Keratinocyte (primary cell): ENCODE results near the gene LAMA2. TPM values are rescaled to one million over a fixed set of nuclear protein-coding genes. Genes with fewer than 3 reads are reported as not detected.
A peak's percentile ranks its signal among the peaks of the same experiment; 100 is the strongest.

Experiments used
- DNase-seq: peaks from one replicate; pipeline ENCODE4 v3.0.0-alpha.2; 2011; ENCODE audit warnings: low read depth, missing footprints, low spot score
- FAIRE-seq: peaks from 2 replicates; lab custom pipeline; 2011; peaks lifted over from hg19 to GRCh38; lab: Jason Lieb, UNC
- H2AFZ ChIP-seq: 2 replicates; pipeline ENCODE4 v1.6.0; 2012; ENCODE audit warnings: low read length, control low read depth, inconsistent platforms; ENCODE audit not compliant: control insufficient read depth
- H3K27ac ChIP-seq: 2 replicates; pipeline ENCODE4 v1.5.1; 2011; ENCODE audit warnings: low read length; ENCODE audit not compliant: control insufficient read depth, insufficient read depth
- H3K27me3 ChIP-seq: 3 replicates; pipeline ENCODE4 v1.6.0; 2011; ENCODE audit warnings: low read length; ENCODE audit not compliant: control insufficient read depth, insufficient read depth; ENCODE audit errors: extremely low read depth
- H3K36me3 ChIP-seq, 2 experiments: 2 replicates in 1 of 2; 3 replicates in 1 of 2; pipeline ENCODE4 v1.5.1; 2011; ENCODE audit warnings: low read length in 2 of 2, mild to moderate bottlenecking in 1 of 2; ENCODE audit not compliant: control insufficient read depth in 2 of 2, insufficient read depth in 2 of 2; ENCODE audit errors: extremely low read depth in 1 of 2
- H3K4me1 ChIP-seq: 3 replicates; pipeline ENCODE4 v1.5.1; 2011; ENCODE audit warnings: low read length; ENCODE audit not compliant: control insufficient read depth, insufficient read depth; ENCODE audit errors: extremely low read depth
- H3K4me2 ChIP-seq: 3 replicates; pipeline ENCODE4 v1.6.0; 2011; ENCODE audit warnings: low read depth, low read length; ENCODE audit not compliant: control insufficient read depth, insufficient read depth; ENCODE audit errors: extremely low read depth
- H3K4me3 ChIP-seq, 3 experiments: fragments of 200-600 bp in 1 of 3; sonication (generic) in 1 of 3; 2 replicates in 2 of 3; 3 replicates in 1 of 3; pipeline ENCODE4 v1.5.1; 2011 to 2016; ENCODE audit warnings: low read length in 3 of 3, mild to moderate bottlenecking in 3 of 3, control low read depth in 2 of 3, inconsistent platforms in 1 of 3, low read depth in 1 of 3, mixed read lengths in 1 of 3, mixed run types in 1 of 3, moderate library complexity in 1 of 3; ENCODE audit not compliant: control insufficient read depth in 2 of 3, insufficient read depth in 2 of 3; ENCODE audit errors: extremely low read depth in 1 of 3
- H3K79me2 ChIP-seq: 2 replicates; pipeline ENCODE4 v1.6.0; 2012; ENCODE audit warnings: low read length; ENCODE audit not compliant: control insufficient read depth, insufficient read depth
- H3K9ac ChIP-seq: 3 replicates; pipeline ENCODE4 v1.6.0; 2011; ENCODE audit warnings: low read length; ENCODE audit not compliant: control insufficient read depth, insufficient read depth; ENCODE audit errors: extremely low read depth
- H3K9me1 ChIP-seq: 3 replicates; pipeline ENCODE4 v1.6.0; 2011; ENCODE audit warnings: low read length; ENCODE audit not compliant: control insufficient read depth, insufficient read depth; ENCODE audit errors: extremely low read depth
- H3K9me3 ChIP-seq: 2 replicates; pipeline ENCODE4 v1.5.1; 2012; ENCODE audit warnings: low read depth, low read length; ENCODE audit not compliant: control insufficient read depth
- H4K20me1 ChIP-seq: 3 replicates; pipeline ENCODE4 v1.6.0; 2011; ENCODE audit warnings: low read length; ENCODE audit not compliant: control insufficient read depth, insufficient read depth; ENCODE audit errors: extremely low read depth
- CTCF ChIP-seq, 3 experiments: IDR thresholded peaks in 1 of 3; conservative IDR thresholded peaks in 1 of 3; optimal IDR thresholded peaks in 1 of 3; 2 replicates in 2 of 3; 3 replicates in 1 of 3; pipeline versions ENCODE3 to v1.5.1; 2011; ENCODE audit warnings: low read length in 3 of 3, mild to moderate bottlenecking in 3 of 3, moderate library complexity in 2 of 3, control low read depth in 1 of 3, inconsistent platforms in 1 of 3; ENCODE audit not compliant: insufficient read depth in 2 of 3; ENCODE audit errors: extremely low read depth in 1 of 3
- EZH2 ChIP-seq: IDR thresholded peaks from one replicate; pipeline ENCODE4 v1.6.1; 2012; ENCODE audit warnings: inconsistent platforms, mild to moderate bottlenecking, low read length, moderate library complexity
- dilution Hi-C: fragments of 300-500 bp; cut with MboI; formaldehyde crosslinking; loops from one replicate; pipeline ENCODE4 v1.7.0; 2020; ENCODE audit warnings: low sequenced_read_pairs; ENCODE audit not compliant: extremely low pct_ligation_motif_present
- polyA plus RNA-seq, 5 experiments: library from polyadenylated mRNA; depleted of rRNA in 3 of 5; stranded (reverse) in 3 of 5; stranded (forward) in 1 of 5; unstranded in 1 of 5; fragments of >200 nt; gene quantifications; 1 replicate in 1 of 5; 2 replicates in 3 of 5; 3 replicates in 1 of 5; pipeline versions ENCODE4 v1.2.1 to v1.2.3, GENCODE V29; 2011 to 2012; ENCODE audit warnings: missing spikeins in 2 of 5, low read depth in 1 of 5, low replicate concordance in 1 of 5

LAMA2 gene
- polyA plus RNA-seq, 1 donor (not counting 4 experiments of a cell fraction or from before 2014, with no cell fraction given): 1.4 TPM

GRCh38 chr6:129508477-129509145 is 625.7 kb downstream of the LAMA2 start:
- peak overlapping the region; percentile 27 for H2AFZ ChIP-seq
- H3K27ac ChIP-seq: no peak overlapping the region
- dilution Hi-C loops: no loop called here
- no peak overlapping the region for H3K9ac ChIP-seq
- H3K36me3 ChIP-seq: no peaks in the 10 kb centered on the region
- no peak overlapping the region for H3K4me2 ChIP-seq
- no peaks in the 10 kb centered on the region for H3K9me3 ChIP-seq
- H3K9me1 ChIP-seq: no peaks in the 10 kb centered on the region
- no peaks in the 10 kb centered on the region for H4K20me1 ChIP-seq
- FAIRE-seq: peak; percentile 32
- no peaks in the 10 kb centered on the region for H3K79me2 ChIP-seq
- TF ChIP-seq CTCF (optimal IDR thresholded peaks at IDR 0.05 in 1 of 3, IDR thresholded peaks at IDR 0.05 in 1 of 3, conservative IDR thresholded peaks at IDR 0.05 in 1 of 3; ENCODE audit: extremely low read depth in 1 of 3, insufficient read depth in 2 of 3, low read length in 3 of 3) (no peak), EZH2 (no peak)
- no peak overlapping the region for H3K4me3 ChIP-seq
- H3K27me3 ChIP-seq: no peaks in the 10 kb centered on the region
- peaks cover 28% of the 10 kb centered on the region for H3K4me1 ChIP-seq
- no peak for DNase-seq

- dilution Hi-C loops: no loop called here
- Histone ChIP-seq H3K9me3 (no peaks in the 10 kb centered on the region), H3K9ac (no peak overlapping the region), H3K4me2 (no peak overlapping the region), H4K20me1 (no peaks in the 10 kb centered on the region), H3K4me3 (no peak overlapping the region), H3K36me3 (no peaks in the 10 kb centered on the region), H3K4me1 (peaks cover 23% of the 10 kb centered on the region), H3K9me1 (no peaks in the 10 kb centered on the region), H2AFZ (no peak overlapping the region), H3K27ac (no peak overlapping the region), H3K79me2 (no peaks in the 10 kb centered on the region), H3K27me3 (no peaks in the 10 kb centered on the region)
- no peak for DNase-seq
- TF ChIP-seq CTCF (optimal IDR thresholded peaks at IDR 0.05 in 1 of 3, IDR thresholded peaks at IDR 0.05 in 1 of 3, conservative IDR thresholded peaks at IDR 0.05 in 1 of 3; ENCODE audit: extremely low read depth in 1 of 3, insufficient read depth in 2 of 3, low read length in 3 of 3) (no peak), EZH2 (no peak)
- FAIRE-seq: no peak
These were observed 628.0 kb downstream of the LAMA2 start for GRCh38 chr6:129510950-129511349.
